HUES6 (cell line): Measurements from ENCODE around the gene CD80.
"Not testable (repeated sequence)": the region's sequence is repeated elsewhere in the genome, so short reads cannot be mapped to it uniquely, and the experiment has no call there.

Experiments
- H3K27ac ChIP-seq: 2 replicates; pipeline ENCODE4 v1.7.0; 2013; ENCODE audit warnings: low read depth, mild to moderate bottlenecking, low read length, inconsistent platforms
- H3K27me3 ChIP-seq: 2 replicates; pipeline ENCODE4 v1.6.1; 2013; ENCODE audit warnings: low read length; ENCODE audit not compliant: control insufficient read depth, insufficient read depth
- H3K36me3 ChIP-seq: 2 replicates; pipeline ENCODE4 v1.6.1; 2013; ENCODE audit warnings: low read length; ENCODE audit not compliant: control insufficient read depth, insufficient read depth
- H3K4me1 ChIP-seq: 2 replicates; pipeline ENCODE4 v1.6.1; 2013; ENCODE audit warnings: low read length; ENCODE audit not compliant: control insufficient read depth, insufficient read depth
- H3K4me3 ChIP-seq: 2 replicates; pipeline ENCODE4 v1.5.1; 2013; ENCODE audit warnings: low read depth, low read length
- H3K9ac ChIP-seq: one replicate; pipeline ENCODE4 v1.6.1; 2013; ENCODE audit warnings: mild to moderate bottlenecking, low read length
- H3K9me3 ChIP-seq: 2 replicates; pipeline ENCODE4 v1.6.1; 2013; ENCODE audit warnings: low read depth, low read length; ENCODE audit not compliant: control insufficient read depth, insufficient read depth

CD80 gene

GRCh38 chr3:119558626-119559317, 642 bp downstream of the CD80 start:
- Histone ChIP-seq H3K4me1 (0 out of 2 replicates have a peak, but pooled peaks cover 5% of the 10 kb centered on the region), H3K9ac (no peak overlapping the region), H3K27me3 (no peaks in the 10 kb centered on the region), H3K9me3 (no peaks in the 10 kb centered on the region), H3K4me3 (no peak overlapping the region), H3K27ac (no peak overlapping the region), H3K36me3 (no peaks in the 10 kb centered on the region)

- H3K4me1 ChIP-seq = 0 out of 2 replicates have a peak, but pooled peaks cover 5% of the 10 kb centered on the region
- H3K9ac ChIP-seq = no peak overlapping the region
- no peak overlapping the region for H3K4me3 ChIP-seq
Measured at GRCh38 chr3:119557877-119558269, 1.5 kb downstream of the CD80 start.

GRCh38 chr3:119557192-119557876, 2.1 kb downstream of the CD80 start:
- no peaks in the 10 kb centered on the region for H3K27me3 ChIP-seq
- H3K4me3 ChIP-seq = no peak overlapping the region
- H3K9me3 ChIP-seq = no peaks in the 10 kb centered on the region
- 0 out of 2 replicates have a peak, but pooled peaks cover under 1% of the 10 kb centered on the region for H3K4me1 ChIP-seq
- no peaks in the 10 kb centered on the region for H3K36me3 ChIP-seq
- H3K9ac ChIP-seq = no peak overlapping the region
- no peak overlapping the region for H3K27ac ChIP-seq

More at GRCh38 chr3:119557877-119558269, 1.5 kb downstream of the CD80 start:
- Histone ChIP-seq H3K36me3 (no peaks in the 10 kb centered on the region), H3K9me3 (no peaks in the 10 kb centered on the region), H3K27ac (no peak overlapping the region), H3K27me3 (no peaks in the 10 kb centered on the region)

GRCh38 chr3:119555929-119556328, 3.5 kb downstream of the CD80 start:
- H3K9ac ChIP-seq = no peak overlapping the region
- no peak overlapping the region for H3K27ac ChIP-seq
- H3K9me3 ChIP-seq = no peaks in the 10 kb centered on the region
- no peaks in the 10 kb centered on the region for H3K27me3 ChIP-seq
- H3K36me3 ChIP-seq = no peaks in the 10 kb centered on the region
- no peaks in the 10 kb centered on the region for H3K4me1 ChIP-seq
- no peak overlapping the region for H3K4me3 ChIP-seq

GRCh38 chr3:119555309-119555735, 4.1 kb downstream of the CD80 start:
- H3K36me3 ChIP-seq = no peaks in the 10 kb centered on the region
- H3K4me3 ChIP-seq = no peak overlapping the region
- H3K9ac ChIP-seq = no peak overlapping the region
- no peaks in the 10 kb centered on the region for H3K9me3 ChIP-seq
- H3K4me1 ChIP-seq = no peaks in the 10 kb centered on the region
- H3K27ac ChIP-seq = no peak overlapping the region
- no peaks in the 10 kb centered on the region for H3K27me3 ChIP-seq

GRCh38 chr3:119553823-119554415, 5.5 kb downstream of the CD80 start:
- Histone ChIP-seq H3K9ac (no peak overlapping the region), H3K4me1 (no peaks in the 10 kb centered on the region), H3K4me3 (no peak overlapping the region), H3K27ac (no peak overlapping the region), H3K9me3 (no peaks in the 10 kb centered on the region), H3K27me3 (no peaks in the 10 kb centered on the region), H3K36me3 (no peaks in the 10 kb centered on the region)

GRCh38 chr3:119552928-119553327, 6.5 kb downstream of the CD80 start:
- H3K4me3 ChIP-seq, H3K36me3 ChIP-seq: not testable (repeated sequence)

GRCh38 chr3:119551598-119551997, 7.8 kb downstream of the CD80 start:
- H3K36me3 ChIP-seq = no peaks in the 10 kb centered on the region
- H3K27ac ChIP-seq = no peak overlapping the region
- H3K4me1 ChIP-seq = no peaks in the 10 kb centered on the region
- no peaks in the 10 kb centered on the region for H3K27me3 ChIP-seq
- H3K9me3 ChIP-seq = no peaks in the 10 kb centered on the region
- H3K9ac ChIP-seq = no peak overlapping the region
- H3K4me3 ChIP-seq = no peak overlapping the region

More at GRCh38 chr3:119552928-119553327, 6.5 kb downstream of the CD80 start:
- not testable (repeated sequence) for H3K4me1 ChIP-seq, H3K27ac ChIP-seq, H3K9me3 ChIP-seq, H3K27me3 ChIP-seq, H3K9ac ChIP-seq

GRCh38 chr3:119550192-119550910, 9.1 kb downstream of the CD80 start:
- Histone ChIP-seq H3K27ac (no peak overlapping the region), H3K4me1 (no peaks in the 10 kb centered on the region), H3K36me3 (no peaks in the 10 kb centered on the region), H3K27me3 (no peaks in the 10 kb centered on the region), H3K9ac (no peak overlapping the region), H3K4me3 (no peak overlapping the region), H3K9me3 (no peaks in the 10 kb centered on the region)

GRCh38 chr3:119548341-119548740, 11.1 kb downstream of the CD80 start:
- no peak overlapping the region for H3K9ac ChIP-seq
- no peak overlapping the region for H3K27ac ChIP-seq
- H3K4me1 ChIP-seq = no peaks in the 10 kb centered on the region

More at GRCh38 chr3:119548341-119548740, 11.1 kb downstream of the CD80 start:
- H3K4me3 ChIP-seq = no peak overlapping the region
- H3K36me3 ChIP-seq = no peaks in the 10 kb centered on the region
- no peaks in the 10 kb centered on the region for H3K9me3 ChIP-seq
- H3K27me3 ChIP-seq = no peaks in the 10 kb centered on the region
